ENCODE results near the gene ARSK.

DNA sequence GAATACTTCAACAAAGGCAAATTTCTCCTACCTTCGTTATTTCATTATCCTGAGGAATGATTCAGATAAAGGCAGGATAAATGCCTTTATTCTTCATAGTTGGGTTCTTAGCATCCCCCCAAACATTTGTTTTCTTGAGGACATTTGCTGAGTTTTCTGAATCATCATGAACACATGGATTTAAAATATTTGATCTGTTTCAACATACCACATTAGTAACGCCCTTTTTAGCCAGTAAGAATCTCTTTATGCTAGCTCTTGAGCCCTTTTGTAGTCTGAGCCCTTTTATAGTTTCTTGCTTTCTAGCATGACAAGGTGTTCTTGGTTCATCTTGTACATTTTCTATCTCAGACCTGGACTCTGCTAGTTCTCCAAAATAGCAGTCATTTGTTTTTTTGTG is 28.0 kb upstream of the ARSK start:
- TF ChIP-seq, protein P1, sequence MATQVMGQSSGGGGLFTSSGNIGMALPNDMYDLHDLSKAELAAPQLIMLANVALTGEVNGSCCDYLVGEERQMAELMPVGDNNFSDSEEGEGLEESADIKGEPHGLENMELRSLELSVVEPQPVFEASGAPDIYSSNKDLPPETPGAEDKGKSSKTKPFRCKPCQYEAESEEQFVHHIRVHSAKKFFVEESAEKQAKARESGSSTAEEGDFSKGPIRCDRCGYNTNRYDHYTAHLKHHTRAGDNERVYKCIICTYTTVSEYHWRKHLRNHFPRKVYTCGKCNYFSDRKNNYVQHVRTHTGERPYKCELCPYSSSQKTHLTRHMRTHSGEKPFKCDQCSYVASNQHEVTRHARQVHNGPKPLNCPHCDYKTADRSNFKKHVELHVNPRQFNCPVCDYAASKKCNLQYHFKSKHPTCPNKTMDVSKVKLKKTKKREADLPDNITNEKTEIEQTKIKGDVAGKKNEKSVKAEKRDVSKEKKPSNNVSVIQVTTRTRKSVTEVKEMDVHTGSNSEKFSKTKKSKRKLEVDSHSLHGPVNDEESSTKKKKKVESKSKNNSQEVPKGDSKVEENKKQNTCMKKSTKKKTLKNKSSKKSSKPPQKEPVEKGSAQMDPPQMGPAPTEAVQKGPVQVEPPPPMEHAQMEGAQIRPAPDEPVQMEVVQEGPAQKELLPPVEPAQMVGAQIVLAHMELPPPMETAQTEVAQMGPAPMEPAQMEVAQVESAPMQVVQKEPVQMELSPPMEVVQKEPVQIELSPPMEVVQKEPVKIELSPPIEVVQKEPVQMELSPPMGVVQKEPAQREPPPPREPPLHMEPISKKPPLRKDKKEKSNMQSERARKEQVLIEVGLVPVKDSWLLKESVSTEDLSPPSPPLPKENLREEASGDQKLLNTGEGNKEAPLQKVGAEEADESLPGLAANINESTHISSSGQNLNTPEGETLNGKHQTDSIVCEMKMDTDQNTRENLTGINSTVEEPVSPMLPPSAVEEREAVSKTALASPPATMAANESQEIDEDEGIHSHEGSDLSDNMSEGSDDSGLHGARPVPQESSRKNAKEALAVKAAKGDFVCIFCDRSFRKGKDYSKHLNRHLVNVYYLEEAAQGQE (IDR thresholded peaks at IDR 0.05; ENCODE audit: insufficient read depth in 1 of 2, low read depth in 2 of 2, low read length in 1 of 2), result no peak
- TF ChIP-seq, protein P2, sequence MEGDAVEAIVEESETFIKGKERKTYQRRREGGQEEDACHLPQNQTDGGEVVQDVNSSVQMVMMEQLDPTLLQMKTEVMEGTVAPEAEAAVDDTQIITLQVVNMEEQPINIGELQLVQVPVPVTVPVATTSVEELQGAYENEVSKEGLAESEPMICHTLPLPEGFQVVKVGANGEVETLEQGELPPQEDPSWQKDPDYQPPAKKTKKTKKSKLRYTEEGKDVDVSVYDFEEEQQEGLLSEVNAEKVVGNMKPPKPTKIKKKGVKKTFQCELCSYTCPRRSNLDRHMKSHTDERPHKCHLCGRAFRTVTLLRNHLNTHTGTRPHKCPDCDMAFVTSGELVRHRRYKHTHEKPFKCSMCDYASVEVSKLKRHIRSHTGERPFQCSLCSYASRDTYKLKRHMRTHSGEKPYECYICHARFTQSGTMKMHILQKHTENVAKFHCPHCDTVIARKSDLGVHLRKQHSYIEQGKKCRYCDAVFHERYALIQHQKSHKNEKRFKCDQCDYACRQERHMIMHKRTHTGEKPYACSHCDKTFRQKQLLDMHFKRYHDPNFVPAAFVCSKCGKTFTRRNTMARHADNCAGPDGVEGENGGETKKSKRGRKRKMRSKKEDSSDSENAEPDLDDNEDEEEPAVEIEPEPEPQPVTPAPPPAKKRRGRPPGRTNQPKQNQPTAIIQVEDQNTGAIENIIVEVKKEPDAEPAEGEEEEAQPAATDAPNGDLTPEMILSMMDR (IDR thresholded peaks at IDR 0.05), result no peak
- no peak for TF ChIP-seq TCF7L2 (IDR thresholded peaks at IDR 0.05; ENCODE audit: low read depth, low read length)
- no peak for TF ChIP-seq POLR2AphosphoS5 (IDR thresholded peaks at IDR 0.05; ENCODE audit: low read depth, low read length)
- TF ChIP-seq SIN3A (IDR thresholded peaks at IDR 0.05; ENCODE audit: borderline replicate concordance, insufficient read depth, low read depth, low read length), result no peak

All from Panc1 (cell line).